ENCODE measurements around the gene UBA1.

The UBA1 gene

DNA sequence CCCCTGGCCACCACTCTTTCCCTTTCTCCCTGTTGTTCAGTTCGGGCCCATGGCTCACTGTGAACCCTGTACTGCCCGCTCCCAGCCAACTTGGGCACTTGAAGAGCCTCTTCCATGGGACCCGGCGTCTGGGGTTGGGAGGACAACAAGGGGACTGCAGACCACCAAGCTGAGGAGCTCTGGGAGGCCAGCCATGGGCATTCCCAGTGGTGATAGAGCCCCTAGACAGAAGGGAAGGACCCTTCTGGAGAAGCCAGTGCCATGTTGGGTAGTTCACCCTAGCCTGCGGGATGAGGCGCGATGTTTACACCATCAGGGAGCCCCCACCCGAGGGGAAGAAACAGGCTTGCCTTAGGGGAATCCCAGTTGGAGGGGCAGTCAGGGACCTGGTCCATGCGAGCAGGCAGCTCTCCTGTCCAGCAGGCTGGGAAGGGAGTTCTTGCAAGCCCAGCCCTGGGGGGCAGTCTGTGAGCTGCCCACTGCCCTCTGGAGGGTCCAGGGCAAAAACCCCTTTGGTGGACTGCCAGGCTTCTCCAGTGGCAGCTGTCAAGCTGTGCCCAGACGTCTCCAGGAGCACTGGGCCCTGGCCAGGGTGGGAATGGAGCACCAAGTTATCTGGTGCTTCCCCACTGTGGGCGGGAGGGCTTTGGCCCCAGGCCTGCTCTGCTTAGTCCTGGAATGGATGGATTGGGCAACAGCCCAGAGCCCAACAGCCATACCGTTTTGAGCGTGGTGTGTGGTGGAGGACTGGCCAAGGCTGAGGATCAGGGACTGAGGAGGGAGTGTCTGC lies 23.7 kb upstream of the UBA1 start:
- DNase-seq (ENCODE audit: low spot score), result no peak

DNA sequence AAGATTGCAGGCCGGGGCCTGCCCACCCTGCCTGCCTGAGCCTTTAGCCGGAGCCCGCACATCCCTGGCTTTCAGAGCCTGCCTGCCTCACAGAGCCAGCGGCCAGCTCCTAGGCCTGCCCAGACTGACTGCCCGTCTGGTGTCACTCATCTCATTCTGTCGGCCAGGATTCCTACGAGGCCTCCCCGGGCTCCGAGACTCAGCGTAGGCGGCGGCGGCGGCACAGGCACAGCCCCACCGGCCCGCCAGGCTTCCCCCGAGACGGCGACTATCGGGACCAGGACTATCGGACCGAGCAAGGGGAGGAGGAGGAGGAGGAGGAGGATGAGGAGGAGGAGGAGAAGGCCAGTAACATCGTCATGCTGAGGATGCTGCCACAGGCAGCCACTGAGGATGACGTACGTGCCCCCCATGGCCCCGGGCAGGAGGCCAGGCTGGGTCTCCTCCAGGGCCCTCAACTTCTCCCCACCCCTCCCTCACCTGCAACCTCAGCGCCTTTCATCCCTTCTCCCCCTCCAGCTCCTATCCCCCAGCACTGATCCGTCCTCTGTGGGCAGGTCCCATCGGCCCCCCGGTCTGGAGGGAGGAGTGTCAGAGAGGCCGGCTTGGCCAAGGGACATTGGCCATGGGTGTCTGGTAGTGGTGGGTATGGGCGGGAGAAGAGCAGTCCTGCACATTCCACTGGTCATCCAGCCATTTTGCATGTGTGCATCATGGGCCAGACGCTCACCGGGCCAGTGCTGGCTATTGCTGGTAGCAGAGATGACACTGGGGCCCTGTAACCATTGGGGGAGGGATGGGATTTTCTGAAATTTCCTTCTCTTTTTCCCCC lies 22.6 kb upstream of the UBA1 start:
- DNase-seq (ENCODE audit: low spot score), result no peak

DNA sequence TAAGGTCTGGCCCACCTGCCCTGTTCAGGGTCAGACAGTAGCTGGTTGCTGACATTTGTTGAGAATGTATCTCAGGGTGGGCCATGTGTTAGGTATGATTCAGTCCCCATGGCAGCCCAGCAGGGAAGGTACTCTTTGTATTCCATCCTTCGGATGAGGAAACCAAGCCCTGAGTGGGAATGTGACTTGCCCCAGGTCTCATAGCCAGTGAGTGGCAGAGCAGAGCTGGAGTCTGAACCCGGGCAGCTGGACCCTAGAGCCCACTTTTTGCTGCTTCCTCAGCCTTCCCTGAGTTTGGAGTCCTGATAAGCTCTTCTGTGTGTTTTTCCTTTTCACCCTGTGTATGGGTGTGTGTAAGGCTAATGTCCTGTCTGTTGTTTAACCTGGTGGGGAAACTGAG lies 21.6 kb upstream of the UBA1 start:
- no peak for DNase-seq (ENCODE audit: low spot score)

DNA sequence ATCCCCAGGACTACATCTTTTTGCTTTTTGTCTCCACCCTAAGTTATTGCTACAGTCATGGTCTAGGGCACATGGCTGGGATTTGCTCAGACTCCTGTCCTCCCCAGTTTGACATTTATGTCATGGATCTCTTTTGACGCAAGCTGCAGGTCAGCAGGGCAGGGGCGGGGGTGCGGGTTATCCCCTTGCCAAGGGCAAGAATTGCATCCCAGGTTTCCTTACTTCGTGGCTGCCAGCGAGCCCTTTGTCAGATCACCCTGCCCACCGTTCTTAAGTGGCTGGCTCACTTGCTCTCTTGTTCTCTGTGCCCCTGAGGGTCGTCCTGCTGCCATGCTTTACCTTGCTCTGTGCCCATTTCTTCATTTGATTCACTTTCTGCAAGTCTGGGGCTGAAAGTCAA lies 21.1 kb upstream of the UBA1 start:
- DNase-seq (ENCODE audit: low spot score), result no peak

DNA sequence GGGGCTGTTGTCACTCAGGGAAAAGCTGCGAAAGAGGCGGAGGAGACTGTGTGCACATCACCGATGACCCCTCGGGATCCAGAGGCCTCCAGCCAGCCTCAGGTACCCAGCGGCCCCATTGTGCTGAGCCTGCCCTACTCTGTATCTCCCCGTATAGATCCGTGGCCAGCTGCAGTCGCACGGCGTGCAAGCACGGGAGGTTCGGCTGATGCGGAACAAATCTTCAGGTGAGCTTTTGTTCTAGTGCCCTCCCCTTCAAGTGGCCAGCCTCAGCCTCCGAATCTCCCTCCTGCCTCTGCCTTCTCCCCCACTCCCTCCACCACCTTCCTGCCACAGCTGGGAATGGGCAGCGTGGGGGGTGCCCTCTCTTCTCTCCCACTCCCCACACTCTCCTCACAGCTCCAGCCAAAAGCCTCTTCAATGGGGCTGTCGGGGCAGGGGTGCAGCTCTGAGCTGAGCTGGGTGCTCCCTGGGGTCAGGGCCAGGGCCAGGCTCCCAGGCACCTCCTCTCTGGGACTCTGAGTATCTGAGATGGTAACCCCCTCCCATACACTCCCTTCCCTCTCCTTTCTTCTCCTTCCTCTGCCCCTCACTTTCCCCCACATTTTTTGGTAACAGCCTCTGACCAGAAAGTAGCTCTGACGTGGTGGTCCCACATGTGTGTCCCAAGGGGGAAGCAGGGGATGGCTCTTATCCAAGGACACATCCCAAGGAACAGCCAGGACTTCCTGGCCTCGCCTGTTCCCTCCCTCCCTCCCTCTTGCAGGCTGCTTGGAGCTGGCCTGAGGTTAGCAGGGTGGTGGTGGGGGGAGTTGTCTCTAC lies 20.4 kb upstream of the UBA1 start:
- no peak for DNase-seq (ENCODE audit: low spot score)

DNA sequence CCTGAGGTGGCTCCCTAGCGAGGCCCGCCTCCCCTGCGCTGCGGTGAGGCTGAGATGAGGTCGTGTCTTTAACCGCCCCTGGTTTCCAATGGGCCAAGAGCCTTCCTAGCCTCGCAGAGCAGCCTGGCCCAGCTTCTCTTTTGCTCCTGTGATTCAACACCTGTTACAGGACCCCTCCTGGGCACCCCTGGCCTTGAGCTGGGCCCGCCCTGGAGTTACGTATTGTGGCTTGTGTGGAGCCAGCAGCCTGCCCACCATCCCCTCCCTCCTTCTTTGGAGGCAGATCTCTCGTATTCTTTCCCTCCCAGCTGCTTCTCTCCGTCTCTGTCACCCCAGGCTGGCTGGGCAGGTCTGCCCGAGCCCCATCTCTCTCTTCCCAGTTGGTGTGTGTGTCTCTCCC lies 19.3 kb upstream of the UBA1 start:
- no peak for DNase-seq (ENCODE audit: low spot score)

DNA sequence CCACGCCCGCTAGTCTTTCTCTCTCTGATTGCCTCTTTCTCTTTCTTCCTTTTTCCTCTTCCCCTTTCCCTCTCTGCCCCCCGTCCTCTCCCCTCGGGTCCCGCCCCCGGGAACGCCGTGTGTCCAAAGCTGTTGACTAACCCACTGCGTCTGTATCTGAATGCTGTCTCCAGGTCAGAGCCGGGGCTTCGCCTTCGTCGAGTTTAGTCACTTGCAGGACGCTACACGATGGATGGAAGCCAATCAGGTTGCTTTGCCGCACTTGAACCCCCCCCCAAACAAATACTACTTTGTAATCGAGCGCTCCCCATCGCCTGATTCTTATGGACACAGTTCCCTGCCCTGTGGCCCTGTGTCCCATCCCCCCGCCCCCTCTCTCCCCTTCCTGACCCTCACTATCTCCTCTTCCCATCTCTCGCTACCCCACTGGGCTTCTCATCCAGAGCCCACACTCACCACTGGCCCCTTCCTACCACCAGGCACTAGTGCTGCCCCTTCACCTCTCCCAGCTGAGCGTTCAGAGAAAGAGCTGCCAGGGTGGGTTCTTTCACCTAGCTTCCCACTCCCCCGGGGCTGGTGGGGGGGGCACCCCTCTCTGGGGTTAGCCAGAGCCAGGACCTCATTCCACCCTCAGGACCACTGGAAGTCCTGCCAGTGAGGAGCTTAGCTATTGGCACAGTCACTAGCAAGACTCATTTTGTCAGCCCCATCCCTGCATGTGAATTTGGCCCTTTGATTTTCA lies 18.6 kb upstream of the UBA1 start:
- DNase-seq (ENCODE audit: low spot score), result no peak

DNA sequence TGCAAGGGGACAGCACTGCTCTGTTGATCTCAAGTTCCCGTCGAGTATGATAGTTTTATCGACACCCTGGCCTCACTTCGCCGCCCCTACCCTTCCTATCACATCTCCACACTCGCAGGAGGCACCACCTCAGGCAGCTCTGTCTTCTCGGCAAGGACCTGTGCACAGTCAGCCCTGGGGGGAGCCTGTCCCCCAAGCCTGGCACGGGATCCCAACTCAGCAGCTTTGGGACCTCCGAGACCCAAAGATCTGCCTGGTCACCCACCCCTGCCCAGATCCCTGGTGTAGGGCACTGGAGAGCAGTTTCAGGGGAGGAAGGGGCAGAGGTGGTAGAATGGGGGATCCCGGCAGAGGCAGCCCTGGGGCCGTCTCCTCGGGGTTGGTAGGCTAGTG lies 18.0 kb upstream of the UBA1 start:
- no peak for DNase-seq (ENCODE audit: low spot score)

DNA sequence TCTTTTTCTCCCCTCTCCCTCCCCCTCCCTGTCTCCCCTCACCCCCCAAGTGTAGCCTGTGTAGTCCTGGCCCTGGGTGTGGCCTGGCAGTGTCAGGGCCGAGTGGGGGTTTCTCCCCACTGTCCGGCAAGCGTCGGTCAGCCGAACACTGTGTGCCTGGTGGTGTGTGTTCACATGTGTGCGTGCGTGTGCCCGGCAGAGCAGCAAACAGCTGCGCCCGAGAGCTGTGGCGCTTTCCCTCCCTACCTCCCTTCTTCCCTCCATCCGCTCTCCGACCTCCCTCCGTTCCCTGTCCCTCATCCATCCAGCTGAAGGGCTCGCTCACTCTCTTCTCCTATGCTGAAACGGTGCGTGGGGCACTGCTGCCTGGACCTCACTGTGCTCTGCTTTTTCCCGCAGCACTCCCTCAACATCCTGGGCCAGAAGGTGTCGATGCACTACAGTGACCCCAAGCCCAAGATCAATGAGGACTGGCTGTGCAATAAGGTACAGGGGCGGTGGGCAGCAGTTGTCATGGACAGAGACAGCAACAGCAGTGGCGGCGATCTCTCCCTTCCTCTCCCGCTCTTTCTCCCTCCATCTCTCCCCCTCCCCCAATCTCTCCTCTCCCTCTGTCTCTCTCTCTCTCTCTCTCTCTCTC lies 17.4 kb upstream of the UBA1 start:
- DNase-seq (ENCODE audit: low spot score), result no peak

DNA sequence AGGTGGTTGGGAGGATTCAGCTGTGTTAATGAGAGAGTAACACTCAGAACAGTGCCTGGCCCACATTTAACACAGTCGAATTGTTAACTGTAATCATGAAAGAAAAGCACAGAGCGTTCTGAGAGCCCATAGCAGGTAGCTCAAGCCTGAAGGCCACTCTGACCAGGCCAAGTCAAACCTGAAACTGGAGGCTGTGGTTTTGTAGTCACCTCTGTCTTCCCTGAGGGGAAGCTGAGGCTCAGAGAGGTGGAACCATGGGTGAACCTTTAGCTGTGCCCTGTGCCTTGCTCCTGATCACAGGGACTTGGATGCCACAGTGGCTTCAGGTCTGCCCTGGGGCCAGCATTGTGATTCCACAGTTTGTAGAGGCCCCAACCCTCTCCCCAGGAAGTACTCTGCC lies 16.6 kb upstream of the UBA1 start:
- DNase-seq (ENCODE audit: low spot score), result no peak

DNA sequence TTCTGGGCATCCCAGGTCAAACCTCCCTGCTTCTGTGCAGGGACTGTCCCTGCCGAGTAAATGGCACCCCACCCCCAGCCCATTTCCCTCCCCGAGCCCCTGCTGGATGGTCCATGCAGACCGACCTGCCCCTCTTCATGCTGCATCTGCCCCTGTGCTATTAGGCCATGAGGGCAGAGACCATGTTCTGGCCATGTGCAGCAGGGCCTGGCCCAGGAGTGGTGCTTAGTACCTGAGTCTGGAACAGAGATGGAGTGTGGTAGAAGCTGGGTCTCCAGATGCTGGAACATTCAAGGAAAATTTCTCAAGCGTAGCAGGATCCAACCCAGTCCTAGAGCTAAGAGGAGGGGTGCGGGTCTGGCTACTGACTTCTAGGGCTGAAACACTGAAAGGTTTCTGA lies 15.3 kb upstream of the UBA1 start:
- no peak for DNase-seq (ENCODE audit: low spot score)

DNA sequence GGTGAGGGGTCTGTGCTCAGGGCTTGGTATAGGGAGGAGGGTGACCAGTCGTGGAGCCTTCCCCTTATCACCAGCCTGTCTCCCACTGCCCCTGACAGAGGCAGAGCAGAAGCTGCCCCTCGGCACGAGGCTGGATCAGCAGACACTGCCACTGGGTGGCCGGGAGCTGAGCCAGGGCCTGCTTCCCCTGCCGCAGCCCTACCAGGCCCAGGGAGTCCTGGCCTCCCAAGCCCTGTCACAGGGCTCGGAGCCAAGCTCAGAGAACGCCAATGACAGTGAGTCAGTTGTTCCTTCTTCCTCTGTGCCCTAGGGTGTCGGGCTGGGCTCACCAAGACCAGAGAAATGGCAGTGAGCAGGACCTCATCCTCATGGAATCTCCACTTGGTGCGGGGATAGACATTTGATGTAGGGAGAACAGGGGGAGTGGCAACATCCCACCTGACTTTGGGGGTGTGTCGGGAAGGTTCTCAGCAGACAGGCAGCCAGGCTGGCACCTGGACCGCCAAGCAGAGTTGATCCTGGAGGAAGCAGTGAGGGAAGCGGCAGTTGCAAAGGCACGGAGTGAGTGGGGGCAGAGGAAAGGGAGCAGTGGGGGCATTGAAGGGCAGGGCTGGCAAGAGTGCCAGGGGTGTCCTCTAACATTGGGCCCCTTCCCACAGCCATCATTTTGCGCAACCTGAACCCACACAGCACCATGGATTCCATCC lies 14.3 kb upstream of the UBA1 start:
- DNase-seq (ENCODE audit: low spot score), result no peak

DNA sequence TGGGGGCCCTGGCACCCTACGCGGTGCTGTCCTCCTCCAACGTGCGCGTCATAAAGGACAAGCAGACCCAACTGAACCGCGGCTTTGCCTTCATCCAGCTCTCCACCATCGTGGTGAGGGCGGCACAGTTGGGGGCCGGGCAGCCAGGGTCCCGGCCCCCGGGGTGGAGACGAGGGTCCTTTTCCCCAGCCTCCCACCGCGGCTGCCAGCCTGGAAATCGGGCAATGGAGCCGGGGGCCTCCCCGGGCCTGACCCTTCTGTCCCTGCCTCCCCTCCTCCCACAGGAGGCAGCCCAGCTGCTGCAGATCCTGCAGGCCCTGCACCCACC lies 13.7 kb upstream of the UBA1 start:
- DNase-seq (ENCODE audit: low spot score), result no peak

DNA sequence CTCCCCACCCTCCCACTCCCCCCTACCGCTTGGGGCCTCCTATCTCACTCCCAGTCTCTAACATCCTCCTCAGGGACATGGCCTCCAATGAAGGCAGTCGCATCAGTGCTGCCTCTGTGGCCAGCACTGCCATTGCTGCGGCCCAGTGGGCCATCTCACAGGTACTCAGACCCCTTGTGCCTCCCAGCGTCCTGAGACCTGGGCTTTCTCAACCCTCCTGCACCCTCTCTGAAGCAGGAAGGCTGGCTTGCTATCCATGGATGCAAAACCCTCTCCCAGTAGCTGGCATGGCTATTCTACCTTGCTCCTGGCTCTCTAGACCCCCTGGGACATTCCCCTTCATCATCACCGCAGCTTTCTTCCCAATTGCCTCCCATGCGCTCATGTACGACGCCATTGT lies 13.3 kb upstream of the UBA1 start:
- DNase-seq (ENCODE audit: low spot score), result no peak

DNA sequence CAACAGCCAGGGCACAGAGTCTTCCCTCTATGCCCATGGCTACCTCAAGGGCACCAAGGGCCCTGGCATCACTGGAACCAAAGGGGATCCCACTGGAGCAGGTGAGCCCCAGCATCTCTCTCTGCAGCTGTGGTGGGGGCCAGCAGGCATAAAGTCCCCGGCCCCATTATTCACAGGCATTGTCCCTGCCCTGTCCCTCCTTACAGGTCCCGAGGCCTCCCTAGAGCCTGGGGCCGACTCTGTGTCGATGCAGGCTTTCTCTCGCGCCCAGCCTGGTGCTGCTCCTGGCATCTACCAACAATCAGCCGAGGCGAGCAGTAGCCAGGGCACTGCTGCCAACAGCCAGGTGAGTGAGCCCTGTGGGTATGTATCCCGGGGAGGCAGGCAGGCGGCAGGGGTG lies 12.3 kb upstream of the UBA1 start:
- DNase-seq (ENCODE audit: low spot score), result no peak

DNA sequence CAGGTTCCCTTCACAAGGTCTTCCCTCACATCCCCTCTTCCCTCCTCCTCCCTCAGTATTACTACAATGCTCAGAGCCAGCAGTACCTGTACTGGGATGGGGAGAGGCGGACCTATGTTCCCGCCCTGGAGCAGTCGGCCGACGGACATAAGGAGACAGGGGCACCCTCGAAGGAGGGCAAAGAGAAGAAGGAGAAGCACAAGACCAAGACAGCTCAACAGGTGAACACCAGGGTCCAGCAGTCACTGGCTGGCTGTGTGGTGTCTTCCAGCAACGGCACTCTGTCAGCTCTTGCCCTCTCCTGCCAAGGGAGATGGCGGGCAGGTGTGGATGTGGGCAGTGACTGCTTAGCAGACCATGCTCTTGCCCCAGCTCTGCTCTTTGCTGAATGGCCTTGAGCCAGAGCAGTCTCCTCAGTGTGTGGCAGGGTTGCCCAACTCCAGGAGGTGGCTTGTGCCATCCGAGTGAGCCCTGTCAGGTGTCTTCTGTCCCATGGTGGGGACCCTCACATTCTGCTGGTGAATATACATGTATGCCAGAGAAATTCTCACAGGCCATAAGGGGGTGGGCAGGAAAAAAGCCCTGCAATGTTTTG lies 11.4 kb upstream of the UBA1 start:
- DNase-seq (ENCODE audit: low spot score), result no peak

DNA sequence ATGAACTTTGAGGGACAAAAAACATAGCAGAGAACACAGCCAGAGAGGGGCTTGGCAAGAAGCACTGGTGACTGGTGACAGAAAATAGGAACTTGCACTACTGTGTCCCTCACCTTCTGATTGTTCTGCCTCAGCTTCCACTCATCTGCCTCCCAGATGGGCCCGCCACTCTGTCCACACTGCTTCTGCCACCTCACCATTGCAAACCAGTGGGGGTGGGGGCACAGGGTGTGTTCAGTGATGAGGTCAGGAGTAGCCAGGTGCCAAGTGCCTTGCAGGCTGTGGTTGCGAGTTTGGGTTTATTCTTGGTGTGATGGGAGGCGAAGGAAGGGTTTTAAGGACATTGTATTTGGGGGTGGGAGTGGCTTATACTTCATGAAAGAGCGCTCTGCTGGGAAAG lies 9.1 kb upstream of the UBA1 start:
- no peak for DNase-seq (ENCODE audit: low spot score)

DNA sequence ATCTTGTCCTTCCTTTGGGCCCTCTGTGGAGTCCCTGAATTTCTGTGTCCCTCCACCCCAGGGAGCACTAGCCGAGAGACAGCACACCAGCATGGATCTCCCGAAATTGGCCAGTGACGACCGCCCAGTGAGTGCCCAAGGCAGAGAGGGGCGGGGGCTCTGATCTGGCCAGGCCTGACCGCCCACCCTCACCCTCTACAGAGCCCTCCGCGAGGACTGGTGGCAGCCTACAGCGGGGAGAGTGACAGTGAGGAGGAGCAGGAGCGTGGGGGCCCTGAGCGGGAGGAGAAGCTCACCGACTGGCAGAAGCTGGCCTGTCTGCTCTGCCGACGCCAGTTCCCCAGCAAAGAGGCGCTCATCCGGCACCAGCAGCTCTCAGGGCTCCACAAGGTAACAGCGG lies 8.4 kb upstream of the UBA1 start:
- DNase-seq (ENCODE audit: low spot score), result no peak

DNA sequence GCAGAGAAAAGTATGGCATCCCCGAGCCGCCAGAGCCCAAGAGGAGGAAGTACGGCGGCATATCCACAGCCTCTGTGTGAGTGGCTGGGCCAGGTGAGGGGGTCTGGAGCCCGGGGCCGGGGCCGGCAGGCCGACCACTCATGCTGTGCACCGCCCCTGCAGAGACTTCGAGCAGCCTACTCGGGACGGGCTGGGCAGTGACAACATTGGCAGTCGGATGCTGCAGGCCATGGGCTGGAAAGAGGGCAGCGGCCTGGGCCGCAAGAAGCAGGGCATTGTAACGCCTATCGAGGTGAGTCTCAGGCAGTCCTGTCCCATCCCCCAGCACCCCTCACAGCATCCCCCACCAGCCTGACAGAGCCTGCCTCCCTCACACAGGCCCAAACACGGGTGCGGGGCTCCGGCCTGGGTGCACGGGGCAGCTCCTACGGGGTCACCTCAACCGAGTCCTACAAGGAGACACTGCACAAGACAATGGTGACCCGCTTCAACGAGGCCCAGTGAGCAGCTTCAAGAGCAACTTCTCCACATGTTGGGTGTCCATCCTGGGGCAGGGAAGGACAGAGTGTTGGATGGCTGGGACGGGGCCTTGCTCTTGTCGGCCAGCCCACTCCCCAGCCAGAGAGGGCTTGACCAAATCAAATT lies 7.4 kb upstream of the UBA1 start:
- no peak for DNase-seq (ENCODE audit: low spot score)

DNA sequence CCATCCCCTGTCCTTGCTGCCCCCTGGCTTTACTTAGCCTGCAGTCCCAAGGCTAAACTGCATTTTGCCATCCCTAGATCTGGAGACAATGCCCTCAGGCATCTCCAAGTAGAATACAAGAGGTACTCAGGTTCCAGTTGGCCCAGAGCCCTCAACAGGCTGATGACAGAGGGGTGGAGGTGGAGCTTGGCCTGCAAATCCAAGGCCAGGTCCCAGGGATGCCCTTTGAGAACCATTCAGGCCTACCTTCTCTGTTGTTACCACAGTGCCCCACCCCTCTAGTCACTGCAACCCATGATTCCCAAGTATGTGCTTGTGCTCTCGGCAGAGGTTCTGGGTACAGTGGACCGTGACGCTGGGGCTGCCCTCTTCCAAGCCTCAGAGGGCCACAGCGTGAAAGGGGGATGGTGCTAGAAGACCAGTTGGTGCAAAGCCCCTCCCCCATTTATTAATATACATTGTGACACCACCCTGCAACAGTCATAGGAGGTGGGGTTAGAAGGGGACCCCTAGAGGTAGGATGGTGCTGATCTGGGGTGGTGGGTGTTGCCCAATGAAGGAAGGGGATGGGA lies 6.4 kb upstream of the UBA1 start:
- DNase-seq (ENCODE audit: low spot score), result no peak
